MM.1S (cell line): ENCODE measurements around the gene LKAAEAR1.

Source experiments
- CTCF ChIP-seq: fragments of 300-600 bp; sonication (generic); IDR thresholded peaks from 2 replicates; pipeline ENCODE4 v1.5.1; 2016; ENCODE audit warnings: antibody characterized with exemption, low read length, mixed read lengths
- EZH2 ChIP-seq: fragments of 300-600 bp; sonication (generic); optimal IDR thresholded peaks from 2 replicates; pipeline ENCODE3; 2017; ENCODE audit warnings: low read depth, mild to moderate bottlenecking, antibody characterized with exemption, low read length, mixed read lengths
- EZH2phosphoT487 ChIP-seq: fragments of 300-600 bp; sonication (generic); IDR thresholded peaks from 2 replicates; pipeline ENCODE4 v1.6.1; 2018; ENCODE audit warnings: antibody characterized with exemption, low read length

- no peak for TF ChIP-seq EZH2phosphoT487
- TF ChIP-seq CTCF = no peak
- TF ChIP-seq EZH2 = no peak
Measured at GRCh38 chr20:64100946-64101688, 16.9 kb upstream of the LKAAEAR1 start.
